ENCODE measurements around the gene MLN. TPM values are rescaled to one million over a fixed set of nuclear protein-coding genes. Genes with fewer than 3 reads are reported as not detected.

Gene MLN
- total RNA-seq, 1 experiment from 2014 or later = not detected

- no peak for DNase-seq (ENCODE audit: low spot score)
Measured at GRCh38 chr6:33813990-33814985, 10.5 kb upstream of the MLN start.

GRCh38 chr6:33813246-33813904, 9.6 kb upstream of the MLN start:
- no peak for DNase-seq (ENCODE audit: low spot score)

- peak; percentile 26 for DNase-seq (ENCODE audit: low spot score)
Measured at GRCh38 chr6:33812669-33813068, 8.9 kb upstream of the MLN start.

- DNase-seq (ENCODE audit: low spot score) = no peak
Measured at GRCh38 chr6:33809594-33809993, 5.8 kb upstream of the MLN start.

GRCh38 chr6:33808641-33809180, 4.9 kb upstream of the MLN start:
- DNase-seq (ENCODE audit: low spot score) = no peak

GRCh38 chr6:33807606-33808005, 3.8 kb upstream of the MLN start:
- no peak for DNase-seq (ENCODE audit: low spot score)

GRCh38 chr6:33806841-33807240, 3.0 kb upstream of the MLN start:
- no peak for DNase-seq (ENCODE audit: low spot score)

- no peak for DNase-seq (ENCODE audit: low spot score)
Measured at GRCh38 chr6:33802186-33802958, 1.4 kb downstream of the MLN start.

- DNase-seq (ENCODE audit: low spot score) = no peak
Measured at GRCh38 chr6:33801611-33802010, 2.2 kb downstream of the MLN start.

GRCh38 chr6:33800248-33800969, 3.4 kb downstream of the MLN start:
- DNase-seq (ENCODE audit: low spot score) = no peak

- DNase-seq (ENCODE audit: low spot score) = no peak
Measured at GRCh38 chr6:33799454-33800113, 4.2 kb downstream of the MLN start.

GRCh38 chr6:33798343-33798848, 5.4 kb downstream of the MLN start:
- no peak for DNase-seq (ENCODE audit: low spot score)

GRCh38 chr6:33797626-33798342, 6.0 kb downstream of the MLN start:
- DNase-seq (ENCODE audit: low spot score) = no peak

- DNase-seq (ENCODE audit: low spot score) = no peak
Measured at GRCh38 chr6:33794910-33795623, 8.7 kb downstream of the MLN start.

- no peak for DNase-seq (ENCODE audit: low spot score)
Measured at GRCh38 chr6:33792981-33793380, 10.8 kb downstream of the MLN start.

GRCh38 chr6:33791620-33792019, 12.2 kb downstream of the MLN start:
- no peak for DNase-seq (ENCODE audit: low spot score)

- no peak for DNase-seq (ENCODE audit: low spot score)
Measured at GRCh38 chr6:33790910-33791309, 12.9 kb downstream of the MLN start.

GRCh38 chr6:33790379-33790778, 13.4 kb downstream of the MLN start:
- no peak for DNase-seq (ENCODE audit: low spot score)

GRCh38 chr6:33789550-33789895, 14.3 kb downstream of the MLN start:
- no peak for DNase-seq (ENCODE audit: low spot score)
